Colon (tissue), 2 donors: ENCODE data around the gene BAHCC1.

Source experiments
- FAIRE-seq: peaks from 2 replicates; lab custom pipeline; 2012; peaks lifted over from hg19 to GRCh38; lab: Jason Lieb, UNC
- donor health status: control.
- donor health status: control.

Gene BAHCC1

DNA sequence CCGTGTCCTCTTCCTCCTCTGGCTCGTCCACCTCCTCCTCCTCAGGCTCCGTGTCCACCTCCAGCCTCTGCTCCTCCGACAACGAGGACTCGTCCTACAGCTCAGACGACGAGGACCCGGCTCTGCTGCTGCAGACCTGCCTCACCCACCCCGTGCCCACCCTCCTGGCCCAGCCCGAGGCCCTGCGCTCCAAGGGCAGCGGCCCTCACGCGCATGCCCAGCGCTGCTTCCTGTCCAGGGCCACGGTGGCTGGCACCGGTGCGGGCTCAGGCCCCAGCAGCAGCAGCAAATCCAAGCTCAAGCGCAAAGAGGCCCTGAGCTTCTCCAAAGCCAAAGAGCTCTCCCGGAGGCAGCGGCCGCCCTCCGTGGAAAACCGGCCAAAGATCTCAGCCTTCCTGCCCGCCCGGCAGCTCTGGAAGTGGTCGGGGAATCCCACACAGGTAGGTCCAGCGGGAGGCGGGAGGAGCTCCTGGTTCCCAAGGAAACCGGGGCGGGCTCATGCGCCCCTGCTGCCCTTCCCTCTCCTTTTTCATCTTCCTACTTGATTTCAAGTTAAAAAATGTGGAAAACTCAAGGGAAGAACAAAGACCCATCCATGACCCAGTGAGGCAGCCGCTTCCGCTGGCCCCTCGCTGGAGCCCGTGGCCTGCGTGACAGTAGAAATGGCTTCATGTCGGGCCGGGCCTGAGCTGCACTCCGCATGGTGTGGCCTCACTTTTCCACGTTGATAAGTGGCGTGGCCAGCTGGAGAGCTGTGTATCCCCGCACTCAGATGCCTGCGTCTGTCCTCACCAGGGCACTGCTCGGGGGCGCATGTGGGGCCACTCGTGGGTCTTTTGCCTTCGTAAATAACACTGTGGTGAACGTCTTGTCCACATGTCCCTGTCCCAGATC, 66.6 kb downstream of the BAHCC1 start:
- no peak for FAIRE-seq

DNA sequence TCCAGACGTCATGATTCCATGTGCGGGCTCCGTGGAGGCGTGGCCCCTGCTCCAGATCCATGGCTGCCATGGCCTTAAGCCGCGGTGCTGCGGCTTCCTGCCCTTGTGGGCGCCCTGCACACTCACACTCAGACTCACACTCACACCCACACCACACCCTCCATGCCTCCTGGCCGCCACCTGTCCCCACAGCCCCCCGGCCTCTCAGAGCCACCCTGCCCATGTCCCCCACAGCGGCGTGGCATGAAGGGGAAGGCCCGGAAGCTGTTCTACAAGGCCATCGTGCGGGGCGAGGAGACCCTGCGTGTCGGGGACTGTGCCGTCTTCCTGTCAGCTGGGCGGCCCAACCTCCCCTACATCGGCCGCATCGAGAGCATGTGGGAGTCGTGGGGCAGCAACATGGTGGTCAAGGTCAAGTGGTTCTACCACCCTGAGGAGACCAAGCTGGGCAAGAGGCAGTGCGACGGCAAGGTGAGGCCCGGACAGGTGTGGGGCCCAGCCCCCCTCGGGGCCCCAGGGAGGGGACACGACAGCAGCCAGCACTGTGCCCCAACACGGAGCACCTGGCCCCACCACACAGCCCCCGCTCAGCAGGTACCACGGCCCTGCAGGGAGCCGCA, 67.4 kb downstream of the BAHCC1 start:
- FAIRE-seq = no peak

DNA sequence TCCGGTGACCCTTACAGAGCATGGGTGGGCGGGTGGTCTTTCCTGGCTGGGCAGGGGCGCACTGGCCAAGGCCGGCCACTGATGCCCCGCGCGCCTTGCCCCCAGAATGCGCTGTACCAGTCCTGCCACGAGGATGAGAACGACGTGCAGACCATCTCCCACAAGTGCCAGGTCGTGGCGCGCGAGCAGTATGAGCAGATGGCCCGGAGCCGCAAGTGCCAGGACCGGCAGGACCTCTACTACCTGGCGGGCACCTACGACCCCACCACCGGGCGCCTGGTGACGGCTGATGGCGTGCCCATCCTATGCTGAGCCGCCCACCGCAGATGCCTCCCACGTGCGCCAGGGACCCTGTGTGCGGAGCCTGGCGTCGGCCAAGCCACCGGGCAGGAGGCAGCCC, 68.2 kb downstream of the BAHCC1 start:
- FAIRE-seq = no peak

DNA sequence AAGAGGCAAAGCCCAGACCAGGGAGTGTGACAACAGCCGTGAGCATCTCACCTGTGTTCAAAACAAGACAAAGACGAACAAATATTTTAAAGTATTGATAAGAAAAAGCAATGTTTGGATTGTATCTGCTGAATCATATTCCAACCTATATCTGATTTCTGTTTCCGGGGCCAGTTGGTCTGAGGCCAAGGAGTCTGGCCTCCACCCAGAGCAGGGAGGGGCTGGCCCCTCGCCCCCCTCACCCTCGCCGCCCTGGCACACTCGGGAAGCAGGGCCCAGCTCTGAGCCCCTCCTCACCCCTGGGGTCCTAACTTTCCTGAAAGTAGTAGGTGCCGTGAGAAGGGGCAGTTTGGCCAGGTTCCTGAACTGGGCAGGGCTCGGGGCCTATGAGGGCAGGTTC, 69.3 kb downstream of the BAHCC1 start:
- no peak for FAIRE-seq

DNA sequence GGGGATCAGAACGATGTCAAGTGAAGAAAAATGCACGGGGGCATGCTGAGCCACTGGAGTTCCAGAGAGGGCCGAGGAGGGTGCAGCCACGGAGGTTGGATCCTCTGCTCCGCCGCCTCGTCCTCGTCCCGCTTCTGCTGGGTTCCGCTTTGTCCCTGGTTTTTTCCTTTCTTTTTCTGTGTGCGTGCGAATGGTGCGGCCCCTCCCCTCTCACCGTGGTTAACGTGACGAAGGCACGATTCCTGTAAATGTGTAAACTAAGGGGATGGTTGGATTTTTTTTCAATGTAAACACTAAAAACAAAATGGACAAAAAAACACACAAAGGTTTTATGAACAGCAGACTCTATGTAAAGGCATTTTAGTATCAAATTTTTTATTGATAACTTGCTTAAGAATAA, 70.7 kb downstream of the BAHCC1 start:
- FAIRE-seq = no peak

DNA sequence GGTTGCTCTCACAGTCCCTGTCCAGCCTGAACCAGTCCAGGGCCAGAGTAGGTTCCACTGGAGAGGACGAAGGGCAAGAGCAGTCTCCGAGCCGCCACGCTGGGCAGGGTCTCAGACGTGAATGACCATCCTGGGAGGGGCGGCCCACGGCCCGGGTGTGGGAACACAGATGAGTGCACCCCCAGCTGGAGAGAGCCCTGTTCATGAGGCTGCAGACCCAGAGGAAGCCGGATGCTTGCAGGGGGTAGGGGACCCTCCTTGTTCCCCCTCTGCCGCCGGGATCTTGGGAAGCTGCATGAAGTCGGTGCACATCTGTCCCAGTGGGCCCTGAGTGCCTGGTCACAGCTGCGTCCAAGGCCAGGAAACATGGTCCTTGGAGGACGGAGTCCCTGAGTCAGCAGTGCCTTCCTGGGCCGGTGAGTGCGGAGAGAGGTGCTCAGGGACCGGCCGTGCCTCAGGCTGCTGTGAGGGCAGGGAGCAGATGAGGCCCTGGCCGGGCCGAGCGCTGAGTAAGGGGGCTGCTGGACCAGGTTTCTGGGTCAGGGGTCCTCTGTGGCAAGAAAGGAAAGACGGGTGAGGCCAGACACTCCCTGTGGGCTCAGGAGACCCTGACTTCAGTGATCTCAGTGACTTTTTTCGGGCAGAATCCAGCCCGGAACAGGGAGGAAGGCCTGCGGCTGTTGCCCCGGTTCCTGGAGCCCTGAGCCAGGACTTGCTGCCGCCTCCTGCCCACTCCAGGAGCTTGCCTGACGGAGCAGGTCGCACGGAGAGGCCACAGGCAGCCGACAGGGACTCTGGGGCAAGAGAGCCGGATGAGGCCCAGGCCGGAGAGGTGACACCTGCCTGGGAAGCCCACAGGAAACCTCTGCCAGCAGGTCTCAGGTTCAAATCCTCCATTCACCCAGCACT, 71.6 kb downstream of the BAHCC1 start:
- FAIRE-seq = no peak

DNA sequence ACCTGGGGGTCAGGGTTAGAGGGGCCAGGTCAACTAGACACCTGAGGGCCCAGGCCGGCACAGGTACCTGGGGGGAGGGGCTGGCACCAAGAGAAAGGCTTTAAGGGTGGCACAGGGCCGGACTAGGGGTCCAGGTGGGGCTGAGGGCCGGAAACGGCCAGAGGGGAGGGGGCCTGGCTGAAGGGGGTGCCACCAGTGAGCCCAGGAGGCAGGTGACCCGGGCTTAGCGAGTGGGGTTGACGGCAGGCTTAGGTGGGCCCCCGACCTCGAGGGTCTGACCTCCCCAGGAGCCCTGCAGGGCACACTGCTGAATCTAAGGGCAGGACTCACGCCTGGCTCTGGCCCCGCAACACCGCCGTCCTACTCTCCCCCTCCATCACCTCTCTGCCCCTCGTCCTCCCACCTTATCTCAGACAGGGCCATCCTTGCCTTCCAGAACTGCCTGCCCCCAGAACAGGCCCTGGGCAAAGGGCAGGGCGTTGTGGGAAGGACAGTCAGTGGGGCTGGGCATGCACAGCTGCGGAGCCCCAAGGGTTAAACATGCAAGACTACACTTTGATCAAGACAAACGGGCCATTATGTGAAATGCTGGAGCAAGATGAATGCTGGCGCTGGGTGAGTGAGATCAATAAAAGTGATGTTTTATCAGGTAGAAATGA, 73.0 kb downstream of the BAHCC1 start:
- FAIRE-seq = no peak

DNA sequence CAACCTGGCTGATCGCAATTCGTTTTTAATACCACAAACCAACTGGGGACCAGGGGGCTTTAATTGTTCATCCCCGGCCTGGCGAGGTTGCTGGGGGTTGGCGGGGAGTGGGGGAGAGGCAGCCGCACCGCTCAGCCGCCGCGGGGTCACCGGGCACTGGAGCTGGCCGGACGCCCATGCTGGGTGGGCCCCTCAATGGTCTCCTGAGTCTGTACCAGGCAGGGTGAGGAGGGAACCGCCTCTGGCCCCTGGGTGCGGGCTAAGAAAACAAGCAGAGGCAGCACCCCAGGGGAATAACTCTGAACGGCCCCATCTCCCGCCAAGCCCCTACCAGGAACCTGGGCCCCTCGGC, 73.5 kb downstream of the BAHCC1 start:
- no peak for FAIRE-seq

DNA sequence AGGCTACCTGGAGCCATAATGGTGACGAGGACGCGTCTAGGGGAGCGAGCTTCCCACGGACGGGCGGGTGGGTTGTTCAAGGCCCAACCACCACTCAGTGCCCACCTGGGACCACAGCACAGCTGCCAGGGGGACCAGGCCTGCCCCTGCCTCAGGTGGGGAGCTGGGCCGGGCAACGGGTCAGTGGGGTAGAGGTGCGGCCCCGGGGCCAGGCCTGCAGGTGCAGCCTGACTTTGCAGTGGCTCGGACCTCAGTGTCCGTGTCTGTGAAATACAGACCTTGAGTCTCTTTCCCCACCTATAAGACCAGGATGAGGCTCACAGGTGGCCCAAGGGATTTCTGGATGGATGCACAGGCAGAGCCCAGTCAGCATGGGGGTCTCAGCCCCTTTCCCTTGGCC, 74.0 kb downstream of the BAHCC1 start:
- FAIRE-seq = no peak

DNA sequence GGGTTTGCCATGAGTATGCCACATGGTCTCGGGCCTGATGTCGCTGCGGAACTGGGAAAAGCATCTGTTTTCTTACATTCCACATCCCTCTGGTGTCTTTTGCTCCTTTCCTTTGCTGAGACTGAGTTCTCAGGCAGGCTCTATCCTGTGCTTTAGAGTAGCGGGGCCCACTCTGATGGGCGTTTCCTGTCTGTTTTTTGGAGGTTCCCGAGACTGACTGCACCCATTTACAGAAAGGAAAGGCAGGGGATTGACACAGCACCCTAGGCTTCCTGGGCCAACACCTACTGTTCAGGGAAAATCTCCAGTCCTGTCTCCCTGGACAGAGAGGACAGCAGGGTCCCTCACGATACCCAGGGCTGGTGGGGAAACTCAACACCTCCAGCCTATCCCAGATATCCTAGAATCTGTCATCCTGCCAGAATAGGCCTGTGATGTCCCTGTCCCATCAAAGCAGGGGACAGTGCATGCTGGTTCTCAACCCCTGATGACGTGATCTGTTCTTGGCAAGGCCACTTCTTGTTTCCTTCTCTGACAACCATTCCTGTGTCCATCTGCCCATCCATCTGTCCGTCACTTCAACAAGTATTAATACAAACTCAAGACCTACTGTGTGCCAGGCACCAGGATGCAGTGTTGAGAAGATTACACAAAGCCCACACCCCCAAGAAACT, 75.2 kb downstream of the BAHCC1 start:
- no peak for FAIRE-seq

DNA sequence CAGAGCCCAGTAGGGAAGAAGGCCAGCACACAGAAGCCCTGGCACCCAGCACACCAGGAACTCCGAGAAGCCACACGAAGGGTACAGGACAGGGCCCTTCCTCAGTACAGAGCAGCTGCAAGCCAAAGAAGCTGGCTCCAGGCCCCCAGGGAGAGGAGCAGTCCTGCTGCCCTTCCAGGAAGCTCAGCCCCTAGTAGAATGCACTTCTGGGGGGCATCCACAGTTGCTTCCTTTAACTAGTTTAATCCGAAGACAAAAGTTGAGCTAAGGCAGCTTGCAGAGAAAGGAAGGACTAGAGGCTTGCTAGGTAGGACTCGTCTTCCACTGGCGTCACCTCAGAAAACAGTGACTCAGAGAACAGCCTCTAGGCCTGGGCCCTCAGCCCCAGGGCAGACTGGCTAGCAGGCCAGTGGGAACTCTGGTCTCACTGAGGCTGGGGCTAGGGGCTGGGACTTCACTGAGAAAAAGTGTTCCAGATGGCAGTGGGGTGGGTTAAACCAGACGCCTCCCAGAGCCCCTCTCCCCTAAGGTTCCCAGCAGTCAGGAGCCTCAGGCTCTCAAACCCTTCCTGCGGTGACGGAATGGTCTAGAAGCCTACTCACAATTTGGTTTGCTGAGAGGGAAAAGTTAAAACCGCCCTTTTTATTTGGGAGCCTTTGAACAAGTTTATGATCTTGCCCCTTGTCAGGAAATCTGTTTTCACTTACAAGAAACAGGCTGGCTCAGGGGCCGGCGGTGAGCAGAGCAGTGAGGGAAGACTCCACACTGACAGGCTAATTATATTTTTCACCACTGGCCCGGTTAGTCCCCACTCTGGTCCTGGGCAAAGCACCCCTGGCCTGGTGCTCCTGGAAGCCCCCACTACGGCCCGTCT, 75.9 kb downstream of the BAHCC1 start:
- no peak for FAIRE-seq

DNA sequence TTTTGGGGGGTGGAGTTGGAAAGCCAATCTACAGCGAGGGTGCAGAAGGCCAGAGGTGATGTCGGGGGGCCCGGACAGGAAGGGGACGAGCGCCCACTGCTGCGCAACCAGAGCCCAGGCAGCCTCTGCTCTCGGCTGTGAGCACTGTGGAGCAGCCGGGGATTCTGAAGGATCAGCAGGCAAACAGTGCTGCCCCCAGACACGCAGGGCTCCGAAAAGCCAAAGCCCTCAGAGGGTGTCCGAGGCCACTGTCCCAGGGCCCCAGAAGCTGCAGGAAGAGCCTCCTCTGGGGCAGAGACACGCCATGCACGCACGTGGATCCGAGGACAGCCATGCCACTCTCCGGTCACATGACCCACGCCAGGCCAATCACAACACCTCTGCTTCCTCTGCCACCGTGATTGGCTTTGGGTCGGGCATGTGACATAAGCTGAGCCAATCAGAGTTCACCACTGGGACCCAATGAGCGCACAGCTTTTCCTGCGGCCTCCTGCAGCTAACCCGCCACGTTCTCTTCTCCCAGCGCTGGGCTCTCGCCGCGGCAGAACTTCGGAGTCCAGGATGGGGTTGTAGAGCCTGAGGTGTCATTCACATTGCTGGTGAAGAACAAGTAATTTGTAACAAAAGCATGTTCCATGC, 76.7 kb downstream of the BAHCC1 start:
- no peak for FAIRE-seq

DNA sequence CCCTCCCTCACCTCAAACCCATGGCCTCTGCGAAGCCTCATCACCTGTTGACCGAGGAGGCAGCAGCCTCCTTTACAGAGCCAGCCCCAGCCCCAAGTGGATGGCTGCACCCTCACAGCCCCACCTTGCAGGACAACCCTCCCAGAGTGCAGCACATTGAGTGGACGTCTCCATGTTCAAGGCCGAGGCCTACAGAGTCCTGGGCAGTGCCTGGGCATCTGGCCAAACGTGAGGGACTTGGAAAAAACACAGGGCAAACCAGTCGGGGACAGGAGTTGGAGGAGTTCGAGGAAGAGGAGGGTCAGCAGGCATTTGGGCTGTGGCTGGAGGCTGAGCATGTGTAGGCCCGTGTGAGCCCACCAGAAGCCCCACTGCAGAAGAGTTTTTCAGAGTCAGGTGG, 77.8 kb downstream of the BAHCC1 start:
- no peak for FAIRE-seq

DNA sequence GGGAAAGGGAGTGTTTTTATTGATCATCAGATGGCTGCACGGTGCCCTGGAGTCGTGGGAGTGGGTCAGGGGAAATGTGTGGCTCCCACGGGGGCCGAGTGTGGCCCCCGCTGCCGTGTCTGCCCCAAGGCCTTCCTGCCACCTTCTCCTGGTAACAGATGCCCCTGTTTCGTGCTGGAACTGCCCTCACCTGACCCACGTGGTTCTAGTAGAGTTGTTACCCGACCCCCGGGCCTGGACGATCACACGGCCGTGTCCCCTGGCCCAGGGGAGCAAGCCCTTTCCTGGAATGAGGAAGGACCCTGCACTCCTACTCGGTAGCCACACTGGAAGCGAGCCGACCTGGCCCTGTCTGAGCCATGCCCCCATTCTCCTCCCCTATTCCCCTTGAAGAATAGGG, 79.7 kb downstream of the BAHCC1 start:
- FAIRE-seq = no peak

DNA sequence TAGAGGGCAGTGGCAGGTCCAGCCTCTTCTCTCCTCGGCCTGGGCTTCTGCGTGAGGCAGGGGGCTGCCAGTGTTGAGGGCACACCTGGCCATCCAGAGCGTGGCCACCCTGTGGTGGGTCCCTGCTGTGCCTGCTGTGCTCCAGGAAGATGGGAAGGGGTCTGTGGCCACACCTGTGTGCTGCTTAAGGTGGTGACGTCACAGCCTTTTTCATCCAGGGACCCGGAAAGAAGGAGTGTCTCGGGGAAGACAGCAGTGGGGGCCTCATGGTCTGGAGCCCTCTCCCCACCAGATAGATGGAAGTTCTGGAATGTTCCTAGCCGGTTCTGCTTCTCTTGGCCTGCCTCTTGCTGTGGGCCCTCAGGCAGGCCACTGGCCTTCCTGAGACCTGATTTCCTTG, 80.8 kb downstream of the BAHCC1 start:
- no peak for FAIRE-seq

DNA sequence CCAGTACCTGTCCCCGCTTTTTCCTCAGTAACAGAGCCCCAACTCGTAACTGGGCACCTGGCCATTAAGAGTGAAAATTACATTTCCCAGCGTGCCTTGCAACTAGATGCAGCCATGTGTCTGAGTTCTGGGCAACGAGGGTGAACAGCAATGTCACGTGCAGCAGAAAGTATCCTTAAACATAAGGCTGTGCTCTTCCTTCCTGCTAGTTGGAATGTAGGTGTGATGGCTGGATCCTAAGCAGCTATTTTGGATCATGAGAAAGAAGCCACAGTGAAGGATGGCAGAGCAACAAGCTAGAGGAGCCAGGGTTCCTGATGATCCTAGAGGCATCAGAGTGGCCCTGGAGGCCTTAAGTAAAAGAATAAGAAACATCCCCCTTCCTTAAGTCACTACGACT, 81.4 kb downstream of the BAHCC1 start:
- FAIRE-seq = no peak

DNA sequence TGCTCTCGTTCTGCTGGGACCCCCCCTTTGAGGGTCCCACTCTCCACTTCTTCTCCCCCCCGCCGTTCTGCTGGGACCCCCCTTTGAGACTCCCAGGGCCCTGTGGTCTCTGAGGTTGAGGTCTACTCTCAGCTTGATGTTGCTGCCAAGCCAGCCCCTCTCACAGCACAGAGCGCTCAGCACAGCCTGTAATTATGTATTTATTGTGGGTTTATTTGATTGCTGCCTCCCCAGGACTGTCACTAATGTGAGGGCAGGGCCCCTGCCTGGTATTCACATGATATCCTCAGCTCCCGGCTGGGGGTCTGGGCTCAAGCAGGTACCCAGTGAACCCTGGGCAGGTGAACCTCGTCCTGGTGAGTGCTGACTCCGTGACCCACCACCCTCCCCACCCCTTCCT, 81.9 kb downstream of the BAHCC1 start:
- no peak for FAIRE-seq

DNA sequence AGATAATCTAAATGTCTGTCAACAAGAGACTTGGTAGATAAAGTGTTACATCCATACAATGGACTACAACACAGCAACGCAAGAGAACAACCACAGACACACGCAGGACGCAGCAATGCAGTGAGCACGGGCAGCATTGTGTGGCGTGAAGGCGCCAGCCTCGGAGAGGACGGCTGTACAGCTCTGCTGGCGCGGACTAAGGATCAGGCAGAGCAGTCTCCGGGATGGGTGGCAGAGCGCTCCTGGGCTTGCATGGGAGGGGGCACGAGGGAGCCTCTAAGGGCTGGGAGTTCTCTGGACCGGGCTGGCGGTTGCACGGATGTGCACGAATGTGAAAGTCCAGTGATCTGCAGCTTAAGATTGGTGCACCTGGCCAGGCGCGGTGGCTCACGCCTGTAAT, 82.9 kb downstream of the BAHCC1 start:
- FAIRE-seq = no peak

DNA sequence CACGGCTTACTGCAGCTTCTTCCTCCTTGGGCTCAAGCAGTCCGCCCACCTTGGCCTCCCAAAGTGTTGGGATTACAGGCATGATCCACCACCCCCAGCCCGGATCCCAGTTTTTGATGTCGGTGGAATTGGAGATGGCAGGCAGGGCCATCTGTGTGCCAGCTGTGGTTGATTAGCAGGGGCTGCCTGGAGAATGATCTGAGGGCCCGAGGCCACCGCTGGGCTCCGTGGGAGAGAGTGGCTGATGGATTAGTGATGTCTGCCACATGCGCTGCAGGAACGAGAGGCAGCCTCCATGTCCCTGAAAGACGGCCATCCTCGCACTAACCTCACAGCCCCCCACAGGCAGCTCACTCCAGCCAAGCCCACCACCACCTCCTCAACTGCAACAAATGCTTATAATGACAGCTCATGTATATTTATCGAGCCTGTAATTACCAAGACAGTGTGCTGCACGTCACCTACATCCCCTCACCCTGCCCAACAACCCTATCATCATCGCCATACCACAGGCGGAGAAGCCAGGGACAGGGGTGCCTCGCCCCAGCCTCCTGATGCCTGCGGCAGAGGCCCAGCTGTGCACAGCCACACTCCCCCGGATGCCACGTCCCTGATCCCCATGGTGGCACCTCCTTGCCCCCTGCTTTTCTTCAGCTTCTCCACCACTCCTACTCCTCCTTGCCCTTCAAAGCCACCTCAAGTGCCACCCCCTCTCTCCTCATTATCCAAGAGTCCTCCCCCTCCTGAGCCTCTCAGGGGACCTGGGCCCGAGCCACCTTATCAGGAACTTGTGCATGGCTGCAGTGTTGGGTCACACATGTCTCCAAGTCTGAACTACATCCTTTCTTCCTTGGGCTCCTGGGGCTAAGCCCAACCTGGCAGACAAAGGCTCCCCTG, 84.2 kb downstream of the BAHCC1 start:
- FAIRE-seq = no peak
